H9 (cell line): ENCODE measurements around the gene PCDHGA3. TPM values are rescaled to one million over a fixed set of nuclear protein-coding genes. Genes with fewer than 3 reads are reported as not detected.

Experiments used
- DNase-seq: peaks from one replicate; pipeline ENCODE4 v3.0.0-alpha.2; 2017
- H2AFZ ChIP-seq: one replicate; pipeline ENCODE4 v1.6.1; 2013; ENCODE audit warnings: mild to moderate bottlenecking, low read length, control low read depth, moderate library complexity
- H2AK5ac ChIP-seq: 2 replicates; pipeline ENCODE4 v1.6.1; 2013; ENCODE audit warnings: low read length, control low read depth, mixed read lengths; ENCODE audit not compliant: insufficient read length
- H2BK120ac ChIP-seq: one replicate; pipeline ENCODE4 v1.6.1; 2013; ENCODE audit warnings: low read depth, mild to moderate bottlenecking, low read length, control low read depth, inconsistent platforms; ENCODE audit not compliant: poor library complexity, severe bottlenecking
- H2BK12ac ChIP-seq: 2 replicates; pipeline ENCODE4 v1.6.1; 2013; ENCODE audit warnings: low read length, control low read depth, mixed read lengths, low read depth; ENCODE audit not compliant: insufficient read length
- H2BK15ac ChIP-seq: 2 replicates; pipeline ENCODE4 v1.6.1; 2013; ENCODE audit warnings: low read depth, low read length, control low read depth
- H2BK20ac ChIP-seq: one replicate; pipeline ENCODE4 v1.6.1; 2013; ENCODE audit warnings: low read depth, mild to moderate bottlenecking, low read length, control low read depth, inconsistent platforms; ENCODE audit not compliant: poor library complexity, severe bottlenecking
- H2BK5ac ChIP-seq: 2 replicates; pipeline ENCODE4 v1.6.1; 2013; ENCODE audit warnings: low read length, control low read depth, mixed read lengths; ENCODE audit not compliant: insufficient read length
- H3K14ac ChIP-seq: 2 replicates; pipeline ENCODE4 v1.6.1; 2013; ENCODE audit warnings: low read length, control low read depth; ENCODE audit not compliant: insufficient read depth
- H3K18ac ChIP-seq: 2 replicates; pipeline ENCODE4 v1.6.1; 2013; ENCODE audit warnings: low read depth, mild to moderate bottlenecking, mixed read lengths, low read length, control low read depth; ENCODE audit not compliant: insufficient read length
- H3K23ac ChIP-seq: 2 replicates; pipeline ENCODE4 v1.6.1; 2013; ENCODE audit warnings: low read length, control low read depth, mixed read lengths, low read depth; ENCODE audit not compliant: insufficient read length
- H3K23me2 ChIP-seq: 2 replicates; pipeline ENCODE4 v1.6.1; 2013; ENCODE audit warnings: low read depth, mild to moderate bottlenecking, mixed read lengths, low read length, control low read depth; ENCODE audit not compliant: insufficient read length, poor library complexity, severe bottlenecking
- H3K27ac ChIP-seq: 2 replicates; pipeline ENCODE4 v1.5.1; 2013; ENCODE audit warnings: low read length, control low read depth, mixed read lengths, low read depth; ENCODE audit not compliant: insufficient read length
- H3K27me3 ChIP-seq: 2 replicates; pipeline ENCODE4 v1.6.1; 2013; ENCODE audit warnings: low read length, control low read depth, inconsistent platforms; ENCODE audit not compliant: insufficient read depth
- H3K4ac ChIP-seq: 2 replicates; pipeline ENCODE4 v1.6.1; 2013; ENCODE audit warnings: low read depth, mild to moderate bottlenecking, control low read depth, inconsistent platforms, low read length, moderate library complexity
- H3K4me1 ChIP-seq: 2 replicates; pipeline ENCODE4 v1.6.1; 2013; ENCODE audit warnings: low read length, control low read depth, inconsistent platforms; ENCODE audit not compliant: insufficient read depth
- H3K4me2 ChIP-seq: 2 replicates; pipeline ENCODE4 v1.6.1; 2013; ENCODE audit warnings: low read length, control low read depth, mixed read lengths; ENCODE audit not compliant: insufficient read length, insufficient read depth
- H3K56ac ChIP-seq: 2 replicates; pipeline ENCODE4 v1.6.1; 2013; ENCODE audit warnings: low read depth, mild to moderate bottlenecking, mixed read lengths, low read length, control low read depth; ENCODE audit not compliant: insufficient read length
- H3K79me1 ChIP-seq: 2 replicates; pipeline ENCODE4 v1.6.1; 2013; ENCODE audit warnings: low read depth, mild to moderate bottlenecking, moderate library complexity, low read length, control low read depth, inconsistent platforms; ENCODE audit not compliant: insufficient read depth, poor library complexity, severe bottlenecking
- H3K79me2 ChIP-seq: 2 replicates; pipeline ENCODE4 v1.6.1; 2013; ENCODE audit warnings: low read length, control low read depth, inconsistent platforms; ENCODE audit not compliant: insufficient read depth
- H3K9ac ChIP-seq: 2 replicates; pipeline ENCODE4 v1.6.1; 2013; ENCODE audit warnings: low read length, control low read depth, mixed read lengths; ENCODE audit not compliant: insufficient read length; ENCODE audit errors: extremely low read depth
- H3K9me3 ChIP-seq: one replicate; pipeline ENCODE4 v1.6.1; 2013; ENCODE audit warnings: low read depth, low read length, inconsistent platforms; ENCODE audit not compliant: control insufficient read depth
- H3T11ph ChIP-seq: one replicate; pipeline ENCODE4 v1.6.1; 2013; ENCODE audit warnings: mild to moderate bottlenecking, low read length, control low read depth, inconsistent platforms
- H4K20me1 ChIP-seq: one replicate; pipeline ENCODE4 v1.6.1; 2013; ENCODE audit not compliant: control insufficient read depth, insufficient read length, insufficient read depth
- H4K5ac ChIP-seq: 2 replicates; pipeline ENCODE4 v1.6.1; 2013; ENCODE audit warnings: low read depth, mild to moderate bottlenecking, mixed read lengths, low read length, control low read depth; ENCODE audit not compliant: insufficient read length
- H4K8ac ChIP-seq: replicated peaks from 2 replicates; pipeline ENCODE4 v1.6.1; 2013; ENCODE audit warnings: low read length, control low read depth, mixed read lengths, low read depth; ENCODE audit not compliant: insufficient read length
- H4K91ac ChIP-seq: 2 replicates; pipeline ENCODE4 v1.6.1; 2013; ENCODE audit warnings: low read depth, mild to moderate bottlenecking, moderate library complexity, mixed read lengths, low read length, control low read depth; ENCODE audit not compliant: insufficient read length
- H3K27ac Mint-ChIP-seq, 3 experiments: 2 replicates in 2 of 3; 3 replicates in 1 of 3; pipeline ENCODE4 v1.8.0; 2020 to 2021; ENCODE audit warnings: mixed read lengths in 3 of 3, mild to moderate bottlenecking in 1 of 3, moderate library complexity in 1 of 3
- H3K27me3 Mint-ChIP-seq: 2 replicates; pipeline ENCODE4 v1.8.0; 2021; ENCODE audit warnings: low read depth, mild to moderate bottlenecking, moderate library complexity, mixed read lengths
- H3K36me3 Mint-ChIP-seq, 3 experiments: 2 replicates in 2 of 3; 3 replicates in 1 of 3; pipeline ENCODE4 v1.8.0; 2020 to 2021; ENCODE audit warnings: low read depth in 3 of 3, mixed read lengths in 3 of 3; ENCODE audit not compliant: insufficient read depth in 1 of 3
- H3K4me1 Mint-ChIP-seq, 2 experiments: 2 replicates each; pipeline ENCODE4 v1.8.0; 2020; ENCODE audit warnings: mixed read lengths in 2 of 2
- H3K4me3 Mint-ChIP-seq, 2 experiments: 2 replicates in 1 of 2; 3 replicates in 1 of 2; pipeline ENCODE4 v1.8.0; 2020 to 2021; ENCODE audit warnings: mild to moderate bottlenecking in 2 of 2, mixed read lengths in 2 of 2, moderate library complexity in 1 of 2
- H3K9me3 Mint-ChIP-seq, 2 experiments: 2 replicates in 1 of 2; 3 replicates in 1 of 2; pipeline ENCODE4 v1.8.0; 2020; ENCODE audit warnings: mild to moderate bottlenecking in 2 of 2, mixed read lengths in 2 of 2, moderate library complexity in 1 of 2
- CTCF ChIP-seq: fragments of 200-600 bp; sonication (generic); conservative IDR thresholded peaks from 3 replicates; pipeline ENCODE4 v1.8.0; 2021; ENCODE audit warnings: antibody characterized with exemption, mild to moderate bottlenecking
- WGBS: extraction: QIAGEN DNeasy Blood & Tissue Kit; methylation state at CpG from one replicate; pipeline ENCODE4 v1.1.7; 2013; ENCODE audit warnings: missing lambda C conversion rate, low lambda C conversion rate, mixed read lengths; ENCODE audit not compliant: insufficient read length; ENCODE audit errors: extremely low coverage; 5-methylcytosine and 5-hydroxymethylcytosine counted together
- total RNA-seq: library from RNA; stranded (reverse); gene quantifications from 2 replicates; pipeline ENCODE4 v1.2.1, GENCODE V29; 2021

PCDHGA3 gene
- total RNA-seq, 1 experiment from 2014 or later: 0.94 TPM

- no peak overlapping the region for H3K27ac Mint-ChIP-seq
- Histone ChIP-seq H3K23ac (no peak overlapping the region), H3K4me1 (no peaks in the 10 kb centered on the region), H2BK15ac (no peak overlapping the region), H3K14ac (no peak overlapping the region), H3K4ac (no peak overlapping the region), H2AK5ac (no peak overlapping the region), H4K91ac (no peak overlapping the region), H4K8ac (no peak overlapping the region), H2BK20ac (no peak overlapping the region), H3K79me2 (no peaks in the 10 kb centered on the region), H3K9me3 (peaks cover 25% of the 10 kb centered on the region), H2BK12ac (no peak overlapping the region), H2BK120ac (no peak overlapping the region), H3K27me3 (no peaks in the 10 kb centered on the region), H3K79me1 (no peaks in the 10 kb centered on the region), H2AFZ (peak overlapping the region; percentile 35), H3T11ph (no peak overlapping the region), H4K20me1 (no peaks in the 10 kb centered on the region), H3K4me2 (no peak overlapping the region), H4K5ac (no peak overlapping the region), H3K56ac (no peak overlapping the region), H2BK5ac (no peak overlapping the region), H3K9ac (no peak overlapping the region), H3K23me2 (no peaks in the 10 kb centered on the region), H3K18ac (no peak overlapping the region), H3K27ac (no peak overlapping the region)
- no peak for DNase-seq
- H3K9me3 Mint-ChIP-seq: peaks cover 61 to 72% of the 10 kb centered on the region in 2 experiments
- no peak for TF ChIP-seq CTCF
- WGBS: no CpG with 5 or more reads among the region's 31 CpGs
- H3K27me3 Mint-ChIP-seq: peaks cover 9% of the 10 kb centered on the region
- peaks cover 0 to 4% of the 10 kb centered on the region in 2 experiments; a peak in 2 of 4 replicates for H3K4me1 Mint-ChIP-seq
- no peak overlapping the region for H3K4me3 Mint-ChIP-seq
- H3K36me3 Mint-ChIP-seq: peaks cover 15 to 47% (median 32%) of the 10 kb centered on the region in 3 experiments
These were observed 379 bp downstream of the PCDHGA3 start for GRCh38 chr5:141343953-141344463.
